Measurements from ENCODE around the gene IFNGR1.

IFNGR1 gene

GRCh38 chr6:137197684-137198645, 21.2 kb downstream of the IFNGR1 start:
- no peaks in the 10 kb centered on the region for H3K27me3 ChIP-seq (ENCODE audit: control insufficient read depth, insufficient read depth, low read length, poor library complexity, severe bottlenecking)
- H3K4me1 ChIP-seq (ENCODE audit: control insufficient read depth, insufficient read depth, low read length), result no peaks in the 10 kb centered on the region
- no peak overlapping the region for H3K27ac ChIP-seq (ENCODE audit: insufficient read depth, low read depth, low read length, poor library complexity, severe bottlenecking)
- H3K9me3 ChIP-seq (ENCODE audit: control insufficient read depth, low read length), result no peaks in the 10 kb centered on the region
- 97% methylated on average over 10 to 11 of the region's 11 CpGs for WGBS, 2 experiments
- peaks cover 18% of the 10 kb centered on the region for H3K36me3 ChIP-seq (ENCODE audit: control insufficient read depth, insufficient read depth, low read length)
- no peak overlapping the region for H3K4me3 ChIP-seq (ENCODE audit: insufficient read depth, low read depth, low read length)

- Histone ChIP-seq H3K4me1 (ENCODE audit: control insufficient read depth, insufficient read depth, low read length) (no peaks in the 10 kb centered on the region), H3K27me3 (ENCODE audit: control insufficient read depth, insufficient read depth, low read length, poor library complexity, severe bottlenecking) (no peaks in the 10 kb centered on the region), H3K9me3 (ENCODE audit: control insufficient read depth, low read length) (no peaks in the 10 kb centered on the region), H3K36me3 (ENCODE audit: control insufficient read depth, insufficient read depth, low read length) (peaks cover 9% of the 10 kb centered on the region), H3K27ac (ENCODE audit: insufficient read depth, low read depth, low read length, poor library complexity, severe bottlenecking) (no peak overlapping the region), H3K4me3 (ENCODE audit: insufficient read depth, low read depth, low read length) (no peak overlapping the region)
- WGBS, 2 experiments, result 82 to 91% methylated on average over 4 to 5 of the region's 5 CpGs
Measured at GRCh38 chr6:137193256-137194070, 25.7 kb downstream of the IFNGR1 start.

GRCh38 chr6:137192821-137193220, 26.4 kb downstream of the IFNGR1 start:
- Histone ChIP-seq H3K9me3 (ENCODE audit: control insufficient read depth, low read length) (no peaks in the 10 kb centered on the region), H3K4me3 (ENCODE audit: insufficient read depth, low read depth, low read length) (no peak overlapping the region), H3K36me3 (ENCODE audit: control insufficient read depth, insufficient read depth, low read length) (peaks cover 3% of the 10 kb centered on the region), H3K27me3 (ENCODE audit: control insufficient read depth, insufficient read depth, low read length, poor library complexity, severe bottlenecking) (no peaks in the 10 kb centered on the region), H3K4me1 (ENCODE audit: control insufficient read depth, insufficient read depth, low read length) (no peaks in the 10 kb centered on the region), H3K27ac (ENCODE audit: insufficient read depth, low read depth, low read length, poor library complexity, severe bottlenecking) (no peak overlapping the region)
- 89 to 97% methylated on average over 1 of the region's 4 CpGs for WGBS, 2 experiments

GRCh38 chr6:137191670-137192069, 27.5 kb downstream of the IFNGR1 start:
- 94 to 100% methylated on average over 1 of the region's 1 CpG for WGBS, 2 experiments

GRCh38 chr6:137191236-137191635, 27.9 kb downstream of the IFNGR1 start:
- WGBS, 2 experiments, result 95 to 96% methylated on average over 3 of the region's 3 CpGs
- no peaks in the 10 kb centered on the region for H3K4me1 ChIP-seq (ENCODE audit: control insufficient read depth, insufficient read depth, low read length)
- H3K36me3 ChIP-seq (ENCODE audit: control insufficient read depth, insufficient read depth, low read length), result no peaks in the 10 kb centered on the region
- H3K27me3 ChIP-seq (ENCODE audit: control insufficient read depth, insufficient read depth, low read length, poor library complexity, severe bottlenecking), result no peaks in the 10 kb centered on the region
- no peak overlapping the region for H3K4me3 ChIP-seq (ENCODE audit: insufficient read depth, low read depth, low read length)
- no peaks in the 10 kb centered on the region for H3K9me3 ChIP-seq (ENCODE audit: control insufficient read depth, low read length)
- no peak overlapping the region for H3K27ac ChIP-seq (ENCODE audit: insufficient read depth, low read depth, low read length, poor library complexity, severe bottlenecking)

More at GRCh38 chr6:137191670-137192069, 27.5 kb downstream of the IFNGR1 start:
- Histone ChIP-seq H3K9me3 (ENCODE audit: control insufficient read depth, low read length) (no peaks in the 10 kb centered on the region), H3K27ac (ENCODE audit: insufficient read depth, low read depth, low read length, poor library complexity, severe bottlenecking) (no peak overlapping the region), H3K27me3 (ENCODE audit: control insufficient read depth, insufficient read depth, low read length, poor library complexity, severe bottlenecking) (no peaks in the 10 kb centered on the region), H3K36me3 (ENCODE audit: control insufficient read depth, insufficient read depth, low read length) (no peaks in the 10 kb centered on the region), H3K4me1 (ENCODE audit: control insufficient read depth, insufficient read depth, low read length) (no peaks in the 10 kb centered on the region), H3K4me3 (ENCODE audit: insufficient read depth, low read depth, low read length) (no peak overlapping the region)

- no peak overlapping the region for H3K4me3 ChIP-seq (ENCODE audit: insufficient read depth, low read depth, low read length)
- no peaks in the 10 kb centered on the region for H3K9me3 ChIP-seq (ENCODE audit: control insufficient read depth, low read length)
- H3K27ac ChIP-seq (ENCODE audit: insufficient read depth, low read depth, low read length, poor library complexity, severe bottlenecking), result no peak overlapping the region
- 86 to 93% methylated on average over 5 of the region's 5 CpGs for WGBS, 2 experiments
- H3K4me1 ChIP-seq (ENCODE audit: control insufficient read depth, insufficient read depth, low read length), result no peaks in the 10 kb centered on the region
- no peaks in the 10 kb centered on the region for H3K36me3 ChIP-seq (ENCODE audit: control insufficient read depth, insufficient read depth, low read length)
- H3K27me3 ChIP-seq (ENCODE audit: control insufficient read depth, insufficient read depth, low read length, poor library complexity, severe bottlenecking), result no peaks in the 10 kb centered on the region
Measured at GRCh38 chr6:137190583-137191094, 28.5 kb downstream of the IFNGR1 start.

- H3K4me1 ChIP-seq (ENCODE audit: control insufficient read depth, insufficient read depth, low read length), result no peaks in the 10 kb centered on the region
- H3K27me3 ChIP-seq (ENCODE audit: control insufficient read depth, insufficient read depth, low read length, poor library complexity, severe bottlenecking), result no peaks in the 10 kb centered on the region
- H3K36me3 ChIP-seq (ENCODE audit: control insufficient read depth, insufficient read depth, low read length), result no peaks in the 10 kb centered on the region
- H3K4me3 ChIP-seq (ENCODE audit: insufficient read depth, low read depth, low read length), result no peak overlapping the region
- H3K27ac ChIP-seq (ENCODE audit: insufficient read depth, low read depth, low read length, poor library complexity, severe bottlenecking), result no peak overlapping the region
- WGBS, 2 experiments, result 92 to 93% methylated on average over 3 of the region's 5 CpGs
- H3K9me3 ChIP-seq (ENCODE audit: control insufficient read depth, low read length), result no peaks in the 10 kb centered on the region
Measured at GRCh38 chr6:137188855-137189254, 30.3 kb downstream of the IFNGR1 start.

- H3K9me3 ChIP-seq (ENCODE audit: control insufficient read depth, low read length), result no peaks in the 10 kb centered on the region
- no peak overlapping the region for H3K27ac ChIP-seq (ENCODE audit: insufficient read depth, low read depth, low read length, poor library complexity, severe bottlenecking)
- no peaks in the 10 kb centered on the region for H3K4me1 ChIP-seq (ENCODE audit: control insufficient read depth, insufficient read depth, low read length)
- WGBS, 2 experiments, result 89 to 93% methylated on average over 3 of the region's 3 CpGs
- peaks cover 5% of the 10 kb centered on the region for H3K36me3 ChIP-seq (ENCODE audit: control insufficient read depth, insufficient read depth, low read length)
- no peaks in the 10 kb centered on the region for H3K27me3 ChIP-seq (ENCODE audit: control insufficient read depth, insufficient read depth, low read length, poor library complexity, severe bottlenecking)
- no peak overlapping the region for H3K4me3 ChIP-seq (ENCODE audit: insufficient read depth, low read depth, low read length)
Measured at GRCh38 chr6:137185290-137185689, 33.9 kb downstream of the IFNGR1 start.

- H3K27ac ChIP-seq (ENCODE audit: insufficient read depth, low read depth, low read length, poor library complexity, severe bottlenecking), result no peak overlapping the region
- no peak overlapping the region for H3K4me3 ChIP-seq (ENCODE audit: insufficient read depth, low read depth, low read length)
- no peaks in the 10 kb centered on the region for H3K27me3 ChIP-seq (ENCODE audit: control insufficient read depth, insufficient read depth, low read length, poor library complexity, severe bottlenecking)
- H3K36me3 ChIP-seq (ENCODE audit: control insufficient read depth, insufficient read depth, low read length), result peaks cover 5% of the 10 kb centered on the region
- H3K4me1 ChIP-seq (ENCODE audit: control insufficient read depth, insufficient read depth, low read length), result no peaks in the 10 kb centered on the region
- no peaks in the 10 kb centered on the region for H3K9me3 ChIP-seq (ENCODE audit: control insufficient read depth, low read length)
Measured at GRCh38 chr6:137182654-137183073, 36.5 kb downstream of the IFNGR1 start.
